GM10266 (cell line): Measurements from ENCODE around the gene TTLL4.
A peak's percentile ranks its signal among the peaks of the same experiment; 100 is the strongest.

Source experiments
- DNase-seq: peaks from one replicate; pipeline ENCODE4 v3.0.0; 2012; ENCODE audit errors: extremely low spot score
- TF ChIP-seq, protein P1 (sequence below): IDR thresholded peaks from 2 replicates; pipeline ENCODE4 v1.5.1; 2012; ENCODE audit warnings: mild to moderate bottlenecking, low read depth; ENCODE audit not compliant: control insufficient read depth, insufficient read depth; ENCODE audit errors: missing control alignments

The TTLL4 gene

DNA sequence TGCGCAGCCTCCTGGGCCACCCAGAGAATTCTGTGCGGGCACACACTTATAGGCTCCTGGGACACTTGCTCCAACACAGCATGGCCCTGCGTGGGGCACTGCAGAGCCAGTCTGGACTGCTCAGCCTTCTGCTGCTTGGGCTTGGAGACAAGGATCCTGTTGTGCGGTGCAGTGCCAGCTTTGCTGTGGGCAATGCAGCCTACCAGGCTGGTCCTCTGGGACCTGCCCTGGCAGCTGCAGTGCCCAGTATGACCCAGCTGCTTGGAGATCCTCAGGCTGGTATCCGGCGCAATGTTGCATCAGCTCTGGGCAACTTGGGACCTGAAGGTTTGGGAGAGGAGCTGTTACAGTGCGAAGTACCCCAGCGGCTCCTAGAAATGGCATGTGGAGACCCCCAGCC, 11.8 kb upstream of the TTLL4 start:
- TF ChIP-seq, protein P1, sequence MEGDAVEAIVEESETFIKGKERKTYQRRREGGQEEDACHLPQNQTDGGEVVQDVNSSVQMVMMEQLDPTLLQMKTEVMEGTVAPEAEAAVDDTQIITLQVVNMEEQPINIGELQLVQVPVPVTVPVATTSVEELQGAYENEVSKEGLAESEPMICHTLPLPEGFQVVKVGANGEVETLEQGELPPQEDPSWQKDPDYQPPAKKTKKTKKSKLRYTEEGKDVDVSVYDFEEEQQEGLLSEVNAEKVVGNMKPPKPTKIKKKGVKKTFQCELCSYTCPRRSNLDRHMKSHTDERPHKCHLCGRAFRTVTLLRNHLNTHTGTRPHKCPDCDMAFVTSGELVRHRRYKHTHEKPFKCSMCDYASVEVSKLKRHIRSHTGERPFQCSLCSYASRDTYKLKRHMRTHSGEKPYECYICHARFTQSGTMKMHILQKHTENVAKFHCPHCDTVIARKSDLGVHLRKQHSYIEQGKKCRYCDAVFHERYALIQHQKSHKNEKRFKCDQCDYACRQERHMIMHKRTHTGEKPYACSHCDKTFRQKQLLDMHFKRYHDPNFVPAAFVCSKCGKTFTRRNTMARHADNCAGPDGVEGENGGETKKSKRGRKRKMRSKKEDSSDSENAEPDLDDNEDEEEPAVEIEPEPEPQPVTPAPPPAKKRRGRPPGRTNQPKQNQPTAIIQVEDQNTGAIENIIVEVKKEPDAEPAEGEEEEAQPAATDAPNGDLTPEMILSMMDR = no peak
- DNase-seq = no peak

DNA sequence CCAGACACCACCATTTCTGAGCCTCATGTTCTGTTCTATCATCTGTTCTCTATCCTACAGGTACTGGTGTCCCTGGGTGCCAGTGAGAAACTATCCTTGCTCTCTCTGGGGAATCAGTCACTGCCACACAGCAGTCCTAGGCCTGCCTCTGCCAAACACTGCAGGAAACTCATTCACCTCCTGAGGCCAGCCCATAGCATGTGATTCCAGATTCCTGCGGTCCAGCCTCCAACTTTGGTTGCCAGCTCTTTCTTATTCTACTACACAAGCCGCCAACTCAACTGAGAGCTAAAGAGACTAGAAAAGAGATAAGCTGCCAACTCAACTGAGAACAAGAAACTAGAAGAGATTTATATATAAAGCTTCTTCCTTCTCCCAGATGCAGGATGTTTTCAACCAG, 8.8 kb upstream of the TTLL4 start:
- TF ChIP-seq, protein P1 = no peak
- DNase-seq = no peak

DNA sequence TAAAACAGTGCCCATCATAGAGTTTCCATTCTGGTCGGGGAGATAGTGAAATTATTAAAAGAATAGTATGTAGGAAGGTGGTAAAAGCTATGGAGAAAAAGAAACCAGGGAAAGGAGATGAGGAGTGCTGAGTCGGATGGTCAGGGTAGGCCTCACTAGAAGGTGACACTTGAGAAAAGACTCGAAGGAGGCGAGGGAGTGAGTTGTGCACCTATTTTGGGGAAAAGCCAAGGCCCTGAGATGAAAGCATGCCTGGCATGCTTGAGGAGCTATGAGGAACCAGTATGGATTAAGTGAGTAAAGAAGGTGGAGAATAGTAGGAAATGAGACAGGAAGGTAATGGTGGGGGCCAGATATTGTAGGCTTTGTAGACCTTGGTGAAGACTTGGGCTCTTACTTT, 7.3 kb upstream of the TTLL4 start:
- no peak for DNase-seq
- TF ChIP-seq, protein P1 = no peak

DNA sequence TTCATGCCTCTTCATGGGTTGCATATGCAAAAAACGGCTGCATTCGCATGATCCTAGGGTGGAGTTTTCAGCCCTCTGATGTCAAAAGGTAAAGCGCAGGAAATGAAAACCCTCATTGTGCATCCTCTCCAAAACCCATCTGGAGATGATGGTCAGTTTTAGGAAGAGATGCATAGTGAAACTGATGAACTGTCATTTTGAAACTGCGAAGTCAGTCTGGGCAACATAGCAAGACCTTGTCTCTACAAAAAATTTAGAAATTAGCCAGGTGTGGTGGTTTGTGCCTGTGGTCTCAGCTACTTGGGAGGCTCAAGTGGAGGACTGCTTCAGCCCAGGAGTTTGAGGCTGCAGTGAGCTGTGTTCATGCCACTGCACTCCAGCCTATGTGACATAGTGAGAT, 2.5 kb upstream of the TTLL4 start:
- TF ChIP-seq, protein P1 = no peak
- peak; percentile 27 for DNase-seq

DNA sequence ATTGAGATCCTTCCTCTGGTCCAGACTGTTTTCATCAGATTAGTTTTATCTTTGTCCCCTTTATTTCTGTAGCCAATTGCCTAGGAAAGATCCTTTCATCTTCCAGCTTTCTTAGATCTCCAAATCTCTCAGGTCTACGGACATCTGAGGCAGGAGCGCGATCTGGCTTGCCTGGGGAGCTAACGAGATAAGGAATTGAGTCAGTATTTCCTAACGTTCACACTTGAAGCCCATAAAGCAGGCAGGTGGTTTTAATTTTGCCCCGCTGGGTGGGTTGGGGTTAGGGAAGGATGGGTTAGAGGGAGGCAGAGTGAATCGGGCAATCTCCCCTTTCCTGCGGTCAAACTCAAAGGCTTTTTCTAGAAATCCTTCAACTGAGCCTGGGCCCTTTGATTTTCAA, 727 bp upstream of the TTLL4 start:
- DNase-seq = no peak
- TF ChIP-seq, protein P1 = no peak

DNA sequence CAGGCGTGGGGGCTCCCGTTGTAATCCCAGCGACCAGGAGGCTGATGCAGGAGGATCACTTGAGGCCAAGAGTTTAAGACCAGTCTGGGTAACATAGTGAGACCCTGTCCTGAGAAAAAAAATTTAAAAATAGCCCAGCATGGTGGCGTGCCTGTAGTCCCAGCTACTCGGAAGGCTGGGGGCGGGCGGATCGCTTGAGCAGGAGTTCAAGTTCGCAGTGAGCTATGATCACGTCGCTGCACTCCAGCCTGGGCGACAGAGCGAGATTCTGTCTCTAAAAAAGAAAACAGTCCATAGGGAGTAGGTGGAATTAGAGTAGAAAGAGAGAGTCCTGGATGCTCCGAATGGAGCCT, 325 bp upstream of the TTLL4 start:
- TF ChIP-seq, protein P1 = no peak
- DNase-seq = no peak

DNA sequence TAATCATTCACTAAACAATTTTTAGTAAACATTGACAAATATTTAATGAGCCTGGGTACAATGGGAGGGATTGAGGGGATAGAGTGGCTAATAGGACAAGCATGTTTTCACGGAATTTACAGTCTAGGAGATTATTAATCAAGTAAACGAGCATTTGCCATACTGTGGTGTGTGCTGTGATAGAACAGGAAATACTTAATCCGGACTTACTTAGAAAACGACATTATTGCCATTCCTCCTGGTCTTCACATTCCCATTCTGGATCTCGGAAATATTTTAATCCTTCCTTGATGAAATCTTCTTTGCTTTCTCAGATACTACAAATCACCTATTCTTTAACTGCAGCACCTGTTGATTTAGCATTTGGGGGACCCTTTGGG, 905 bp downstream of the TTLL4 start:
- TF ChIP-seq, protein P1 = no peak
- DNase-seq = no peak
